ENCODE measurements around the gene MSI2.
A peak's percentile ranks its signal among the peaks of the same experiment; 100 is the strongest.

MSI2 gene

DNA sequence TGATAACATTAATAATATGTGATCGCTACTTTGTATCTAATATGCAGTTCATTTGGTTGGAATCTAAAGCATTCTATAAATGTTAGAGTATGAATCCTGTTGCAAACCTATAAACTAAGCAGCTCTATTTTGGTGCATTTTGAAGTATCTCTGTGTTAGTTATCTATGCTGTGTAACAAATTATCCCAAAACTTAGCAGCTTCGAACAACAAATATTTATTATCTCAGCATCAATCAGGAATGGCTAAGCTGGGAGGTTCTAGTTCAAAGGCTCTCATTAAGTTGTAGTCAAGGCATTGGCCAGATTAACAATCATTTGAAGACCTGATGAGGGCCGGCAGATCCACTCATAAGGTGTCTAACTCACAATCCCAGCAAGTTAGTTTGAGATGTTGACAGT is 10.1 kb upstream of the MSI2 start:
- no peak for DNase-seq (ENCODE audit: low read depth)

GRCh38 chr17:57247261-57247660 is 9.1 kb upstream of the MSI2 start:
- DNase-seq (ENCODE audit: low read depth) = no peak

GRCh38 chr17:57247913-57248312 is 8.4 kb upstream of the MSI2 start:
- DNase-seq (ENCODE audit: low read depth) = no peak

DNA sequence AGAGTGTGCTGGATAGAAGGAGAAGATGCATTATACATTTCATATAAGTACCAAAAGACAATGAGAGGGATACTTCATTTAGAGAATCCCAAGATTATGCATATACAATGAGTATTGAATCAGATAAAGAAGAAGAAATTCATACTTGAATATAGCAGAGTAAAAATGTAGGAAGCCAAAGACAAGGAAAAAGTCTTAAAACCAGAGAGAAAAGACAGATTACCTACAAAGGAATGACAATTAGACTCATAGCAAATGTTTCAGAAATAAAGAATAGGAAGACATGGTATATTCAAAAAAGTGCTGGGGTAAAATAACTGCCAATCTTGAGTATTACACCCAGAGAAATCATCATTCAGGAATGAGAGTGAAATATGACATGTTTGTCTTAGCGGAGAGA is 6.8 kb upstream of the MSI2 start:
- no peak for DNase-seq (ENCODE audit: low read depth)

GRCh38 chr17:57251211-57251787 is 5.0 kb upstream of the MSI2 start:
- DNase-seq (ENCODE audit: low read depth) = no peak

- DNase-seq (ENCODE audit: low read depth) = no peak
These were observed 2.8 kb upstream of the MSI2 start for GRCh38 chr17:57253362-57254065.

GRCh38 chr17:57255182-57255775 is 1.0 kb upstream of the MSI2 start:
- no peak for DNase-seq (ENCODE audit: low read depth)

DNA sequence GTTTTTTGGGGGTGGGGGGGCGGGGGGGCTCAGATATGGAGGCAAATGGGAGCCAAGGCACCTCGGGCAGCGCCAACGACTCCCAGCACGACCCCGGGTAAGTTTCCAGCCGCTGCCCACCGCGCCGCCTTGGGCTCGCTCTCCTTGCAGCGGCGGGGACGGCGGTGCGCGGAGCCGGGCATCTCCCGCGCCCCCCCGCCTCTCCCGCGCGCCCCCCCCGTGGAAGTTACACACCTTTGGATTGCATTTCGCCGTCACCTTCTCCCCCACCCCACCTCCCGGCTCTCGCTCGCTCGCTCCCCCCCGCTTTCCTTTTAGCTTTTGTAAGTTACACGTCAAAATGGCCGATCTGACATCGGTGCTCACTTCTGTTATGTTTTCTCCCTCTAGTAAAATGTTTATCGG is 387 bp downstream of the MSI2 start:
- peak; percentile 18 for DNase-seq (ENCODE audit: low read depth)

DNA sequence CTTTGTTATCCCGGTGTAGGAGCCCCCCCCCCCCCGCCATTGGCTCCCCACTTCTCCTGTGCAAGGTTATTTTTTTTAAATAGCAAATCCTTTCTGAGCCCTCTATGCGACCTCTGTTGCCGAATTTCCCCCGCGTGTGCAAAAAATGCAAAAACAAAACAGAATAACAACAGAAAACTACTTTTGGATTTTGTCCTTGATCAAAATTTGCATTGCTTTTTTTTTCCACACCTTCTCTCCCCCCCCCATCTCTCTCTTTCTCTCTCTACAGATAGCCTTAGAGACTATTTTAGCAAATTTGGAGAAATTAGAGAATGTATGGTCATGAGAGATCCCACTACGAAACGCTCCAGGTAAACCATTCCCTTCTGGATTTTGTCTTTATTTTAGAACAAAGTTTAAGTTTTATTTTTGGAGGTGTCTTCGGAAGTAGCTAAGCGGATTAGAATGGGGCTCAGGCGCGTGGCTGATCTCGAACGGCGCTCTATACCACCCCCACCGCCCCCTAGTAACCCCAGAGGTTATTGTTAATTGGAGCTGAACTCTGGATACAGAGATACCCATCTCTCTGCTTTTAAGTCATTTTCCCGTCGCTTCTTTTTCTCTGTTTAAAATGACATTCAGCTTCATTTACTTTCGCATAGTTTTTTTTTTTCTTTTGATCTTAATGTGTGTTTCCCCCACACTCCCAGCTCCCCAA is 1.0 kb downstream of the MSI2 start:
- no peak for DNase-seq (ENCODE audit: low read depth)

DNA sequence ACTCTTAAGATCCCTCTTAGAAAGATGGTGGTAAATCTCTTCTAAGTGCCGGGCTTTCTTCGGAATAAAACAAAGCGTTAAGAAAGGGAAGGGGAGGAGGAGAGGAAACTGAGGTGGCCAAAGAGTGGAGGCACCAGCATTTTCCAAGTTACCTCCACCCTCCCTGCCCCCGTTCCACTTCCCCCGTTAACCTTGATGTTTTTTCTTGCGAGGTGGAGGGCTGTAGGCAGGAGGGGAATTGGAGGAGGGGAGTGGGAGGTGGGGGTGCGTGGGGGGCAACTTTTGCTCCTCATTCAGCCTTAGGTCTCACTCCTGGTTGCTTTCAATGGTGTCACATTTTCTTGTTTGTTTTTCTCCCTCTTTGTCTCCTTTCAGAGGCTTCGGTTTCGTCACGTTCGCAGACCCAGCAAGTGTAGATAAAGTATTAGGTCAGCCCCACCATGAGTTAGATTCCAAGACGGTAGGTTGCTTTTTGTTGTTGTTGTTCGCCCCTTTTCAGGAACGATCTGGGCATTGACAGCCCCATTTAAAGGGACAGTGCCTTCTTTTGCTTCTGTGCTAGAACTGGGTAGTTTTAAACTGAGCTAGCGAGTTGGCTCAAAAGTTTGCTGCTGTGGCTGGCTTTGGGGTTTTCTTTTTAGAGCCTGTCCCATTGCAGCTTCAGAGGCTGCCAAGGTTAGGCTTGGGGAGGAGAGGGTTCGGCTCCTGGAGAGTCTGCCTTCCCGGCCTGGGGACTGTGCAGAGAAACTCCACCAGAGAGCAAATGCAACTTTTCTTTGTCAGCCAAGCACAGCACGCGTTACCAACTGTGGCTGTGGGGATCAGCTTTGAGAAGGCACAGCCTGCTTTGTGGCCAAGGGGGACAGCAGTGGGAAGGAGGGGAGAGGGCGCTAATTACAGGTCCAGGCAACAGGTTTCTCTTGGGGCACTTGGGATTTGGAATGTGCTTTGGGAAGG is 1.9 kb downstream of the MSI2 start:
- no peak for DNase-seq (ENCODE audit: low read depth)

DNA sequence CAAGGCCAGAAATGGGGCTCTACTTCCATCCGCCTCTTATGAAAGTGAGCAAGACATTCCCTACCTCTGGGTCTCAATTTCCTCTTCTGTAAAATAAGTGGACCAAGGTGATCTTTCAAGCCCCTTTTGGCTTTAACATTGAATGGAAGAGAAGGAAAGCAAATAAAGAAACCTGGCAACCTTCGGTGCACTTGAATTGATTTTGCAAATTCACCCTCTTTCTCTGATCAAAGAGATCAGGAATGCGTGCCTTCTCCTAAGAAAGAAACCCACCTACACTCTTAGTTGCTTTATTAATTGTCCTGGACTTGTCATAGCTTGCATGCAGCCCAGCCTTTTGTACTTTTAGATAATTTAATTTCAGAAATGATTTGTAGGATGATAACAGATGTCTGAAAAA is 3.0 kb downstream of the MSI2 start:
- no peak for DNase-seq (ENCODE audit: low read depth)

DNA sequence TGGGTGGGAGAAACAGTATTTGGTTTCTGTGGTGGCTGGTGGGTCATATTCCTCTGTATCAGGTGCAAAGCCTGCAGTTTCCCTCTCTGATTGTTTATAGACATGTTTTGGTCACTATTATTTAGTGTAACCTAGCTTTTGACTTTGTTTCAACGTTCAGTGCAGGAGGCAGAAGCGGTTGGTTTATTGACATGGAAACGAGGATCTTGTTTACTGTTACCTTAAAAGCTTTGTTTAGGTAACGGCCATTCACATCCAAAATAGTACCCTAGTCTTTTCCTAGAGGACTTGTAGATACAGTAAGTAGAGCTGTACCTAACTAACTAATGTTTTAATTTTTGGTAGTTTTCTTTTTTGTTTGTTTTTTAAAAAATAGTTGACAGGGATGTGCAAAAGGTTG is 3.5 kb downstream of the MSI2 start:
- no peak for DNase-seq (ENCODE audit: low read depth)

- DNase-seq (ENCODE audit: low read depth) = no peak
These were observed 4.2 kb downstream of the MSI2 start for GRCh38 chr17:57260325-57261083.

- no peak for DNase-seq (ENCODE audit: low read depth)
These were observed 4.8 kb downstream of the MSI2 start for GRCh38 chr17:57261084-57261461.

GRCh38 chr17:57262557-57262956 is 6.2 kb downstream of the MSI2 start:
- DNase-seq (ENCODE audit: low read depth) = no peak

DNA sequence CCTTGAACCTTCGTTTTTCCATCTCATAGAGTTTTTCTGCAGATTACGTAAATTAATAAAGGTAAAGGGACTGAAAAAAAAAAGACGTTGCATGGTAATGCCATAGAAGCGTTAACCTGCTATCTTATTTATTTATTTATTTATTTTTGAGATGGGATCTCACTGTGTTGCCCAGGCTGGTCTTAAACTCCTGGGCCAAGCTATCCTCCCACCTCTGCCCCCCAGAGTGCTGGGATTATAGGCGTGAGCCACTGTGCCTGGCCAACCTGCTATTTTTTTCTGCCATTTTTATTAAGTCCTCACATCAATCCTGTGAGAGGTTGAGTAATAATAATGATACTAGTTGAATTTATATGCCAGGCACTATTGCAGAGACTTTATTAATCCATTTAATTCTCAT is 7.9 kb downstream of the MSI2 start:
- no peak for DNase-seq (ENCODE audit: low read depth)

- no peak for DNase-seq (ENCODE audit: low read depth)
These were observed 8.5 kb downstream of the MSI2 start for GRCh38 chr17:57264776-57265175.

DNA sequence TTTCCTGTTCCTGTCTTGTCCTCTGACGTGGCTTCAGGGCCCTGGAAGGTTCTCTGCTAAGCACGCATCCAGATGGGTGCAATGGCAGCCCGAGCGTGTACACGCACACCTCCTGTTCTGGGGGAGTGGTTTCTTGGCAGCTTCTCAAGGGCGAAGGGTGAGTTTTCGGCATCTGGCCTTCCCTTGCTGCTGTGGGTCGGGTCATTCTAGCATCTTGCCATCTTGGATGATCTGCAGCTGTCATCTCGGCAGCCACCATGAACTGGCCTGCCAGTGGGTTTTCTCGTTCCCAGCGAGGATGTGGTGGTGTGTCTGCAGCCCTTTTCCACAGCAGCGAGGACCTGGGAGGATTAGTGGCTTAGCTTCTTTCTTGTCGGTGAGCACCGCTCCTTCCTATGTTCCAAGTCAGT is 10.6 kb downstream of the MSI2 start:
- no peak for DNase-seq (ENCODE audit: low read depth)

- DNase-seq (ENCODE audit: low read depth) = no peak
These were observed 11.9 kb downstream of the MSI2 start for GRCh38 chr17:57268181-57268580.

- DNase-seq (ENCODE audit: low read depth) = no peak
These were observed 12.7 kb downstream of the MSI2 start for GRCh38 chr17:57269052-57269451.

DNA sequence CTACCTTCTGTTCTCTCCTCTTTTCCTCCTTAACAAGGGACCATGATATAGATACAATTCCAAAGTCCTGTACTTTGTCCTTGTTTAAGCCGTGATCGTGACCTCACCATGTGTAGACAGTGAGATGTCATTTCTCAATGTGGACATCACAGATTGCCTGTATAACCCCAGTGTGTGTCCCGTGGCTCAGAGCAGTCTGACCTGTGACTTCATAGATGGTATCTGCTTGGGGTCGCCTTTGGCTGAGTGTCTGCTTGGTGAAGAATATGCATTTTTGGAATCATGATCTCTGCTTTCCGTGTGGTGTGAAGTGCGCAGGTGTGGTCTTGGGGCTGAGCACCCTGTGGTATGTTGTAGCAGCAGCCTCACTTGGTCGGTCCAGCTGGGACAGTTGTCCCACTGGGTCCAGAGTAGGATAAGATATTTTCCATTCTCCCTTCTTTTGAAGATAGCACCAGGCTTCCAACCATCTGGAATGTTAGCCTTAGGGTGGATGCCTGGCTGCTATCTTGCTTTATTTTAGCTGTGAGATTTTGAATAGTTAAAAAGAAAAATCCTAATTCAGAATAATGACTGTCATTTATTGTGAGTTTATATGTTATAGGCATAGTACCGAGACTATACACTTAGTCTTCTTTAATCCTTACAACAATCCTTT is 13.4 kb downstream of the MSI2 start:
- no peak for DNase-seq (ENCODE audit: low read depth)

Data from activated T-helper 1 cell treated with Interleukin-2 at 50 U/mL for 16 hours (primary cell).